Heart right ventricle (tissue), 16 donors: ENCODE results near the gene CLEC7A. TPM values are rescaled to one million over a fixed set of nuclear protein-coding genes. Genes with fewer than 3 reads are reported as not detected.

Experiments
- ATAC-seq, 8 donors: fragments of 200-7000 bp; cut with Tn5 transposase; one replicate each; pipeline ENCODE4 v1.9.1; 2020; ENCODE audit warnings: mild to moderate bottlenecking in 8 of 8, moderate library complexity in 8 of 8, moderate number of reproducible peaks in 1 of 8
- DNase-seq, 2 donors: peaks; one replicate each; pipeline ENCODE4 v3.0.0-alpha.2; 2020
- H3K27ac ChIP-seq, 10 donors: fragments of 200-600 bp; sonication (generic) in 2 of 10; one replicate each; pipeline versions ENCODE4 v1.5.0 to v1.8.0; 2020 to 2022; ENCODE audit warnings: mild to moderate bottlenecking in 3 of 10
- H3K27me3 ChIP-seq, 7 donors: fragments of 200-600 bp; one replicate each; pipeline ENCODE4 v1.8.0; 2021 to 2022; ENCODE audit warnings: mild to moderate bottlenecking in 2 of 7
- H3K36me3 ChIP-seq, 9 donors: fragments of 200-600 bp; sonication (generic) in 1 of 9; one replicate each; pipeline versions ENCODE4 v1.5.0 to v1.8.0; 2020 to 2022; ENCODE audit warnings: mild to moderate bottlenecking in 2 of 9
- H3K4me1 ChIP-seq, 9 donors: fragments of 200-600 bp; sonication (generic) in 1 of 9; one replicate each; pipeline versions ENCODE4 v1.5.0 to v1.8.0; 2020 to 2022; ENCODE audit warnings: mild to moderate bottlenecking in 4 of 9
- H3K4me3 ChIP-seq, 10 donors: fragments of 200-600 bp; sonication (generic) in 2 of 10; one replicate each; pipeline versions ENCODE4 v1.5.0 to v1.8.0; 2020 to 2022; ENCODE audit warnings: mild to moderate bottlenecking in 7 of 10, moderate library complexity in 2 of 10
- H3K9me3 ChIP-seq, 11 donors: fragments of 200-600 bp in 10 of 11; sonication (generic) in 2 of 11; one replicate each; pipeline versions ENCODE4 v1.5.0 to v1.8.0; 2013 to 2022; ENCODE audit warnings: mild to moderate bottlenecking in 2 of 11, control low read depth in 1 of 11, moderate library complexity in 1 of 11
- CTCF ChIP-seq, 9 donors: fragments of 200-600 bp; sonication (generic) in 2 of 9; IDR thresholded peaks; one replicate each; pipeline versions ENCODE4 v1.5.0 to v1.8.0; 2021 to 2022; ENCODE audit warnings: antibody characterized with exemption in 9 of 9, mild to moderate bottlenecking in 5 of 9, moderate library complexity in 1 of 9
- WGBS, 2 donors: extraction: QIAGEN DNeasy Blood & Tissue Kit; methylation state at CpG; one replicate each; pipeline ENCODE4 v1.1.7; 2013; ENCODE audit warnings: inconsistent platforms in 1 of 2; 5-methylcytosine and 5-hydroxymethylcytosine counted together
- intact Hi-C, 10 donors: fragments of 100-400 bp; cut with DNase I; formaldehyde crosslinking; loops; one replicate each; pipeline versions ENCODE4 v1.11.1 to v1.14.2; 2022
- polyA plus RNA-seq, 2 donors: library from polyadenylated mRNA; stranded (reverse); fragments of 200-250 nt; gene quantifications; one replicate each; pipeline ENCODE4 v1.2.3, GENCODE V29; 2013
- total RNA-seq, 10 donors: library from RNA; stranded (reverse); fragmentation: NEBNext Ultra II Directional in 3 of 10; extraction: Animal tissue kit (Norgen Biotek cat#: 25700) in 3 of 10; gene quantifications; one replicate each; pipeline versions ENCODE4 v1.2.1 to v1.2.4, GENCODE V29; 2021 to 2023
- donor health status: Arrhythmogenic right ventricular cardiomyopathy.
- donor health status: ischemic (EF 13 %, LVEDD 7.1; RV severe dilation, severe dysfunction).
- donor health status: healthy with polysubstance abuse.
- donor health status: DM: no; HTN: yes; CAD: no.
- donor health status: DM: no; HTN: no; CAD: no.
- donor health status: ischemic (EF 25% LVEDD 6.9; RV normal size, moderate dysfunction).
- donor health status: ischemic (EF 25% LVEDD 5.7; RV mildly dilated, moderate dysfunction).
- donor health status: healthy.
- donor health status: DM: yes; HTN: yes; CAD: no.
- donor health status: Ischemic cardiomyopathy.
- donor health status: ischemic (EF 35%, LVEDD 5.7; RV mildly dilated, moderate dysfunction).
- donor health status: nonischemic (EF 11% LVEDD 7.7; RV severe dilation, severe dysfunction).
- donor health status: DM: yes; HTN: yes; CAD: no.
- donor health status: PGD.
- donor health status: ischemic (EF 29% LVEDD 5.4; RV normal size, mild dysfunction).
- donor health status: nonischemic (EF 23%, LVEDD 6.1; RV moderate dilation, normal function).

The CLEC7A gene
- total and polyA plus RNA-seq, 12 donors = 0.94 to 15.2 (median 1.8) TPM

- DNase-seq = no peak
- intact Hi-C loops = no loop called here
- no peak for TF ChIP-seq CTCF (IDR thresholded peaks at IDR 0.05)
- Histone ChIP-seq H3K36me3 (peaks cover 0 to 20% (median 0%) of the 10 kb centered on the region in 9 donors), H3K4me1 (no peaks in the 10 kb centered on the region), H3K4me3 (no peak overlapping the region), H3K27me3 (no peaks in the 10 kb centered on the region), H3K9me3 (peaks cover 0 to 7% (median 0%) of the 10 kb centered on the region in 11 donors), H3K27ac (no peak overlapping the region)
- WGBS, 2 donors = 54 to 62% methylated on average over 1 of the region's 1 CpG
- no peak for ATAC-seq
Observed at GRCh38 chr12:10113920-10114319, 16.1 kb downstream of the CLEC7A start.

- no peak overlapping the region for H3K27ac ChIP-seq
- peaks cover 0 to 7% (median 0%) of the 10 kb centered on the region in 11 donors for H3K9me3 ChIP-seq
- DNase-seq (no peak), ATAC-seq (no peak)
- H3K36me3 ChIP-seq = peaks cover 0 to 15% (median 0%) of the 10 kb centered on the region in 9 donors
- intact Hi-C loops = no loop called here
- WGBS, 2 donors = 96 to 97% methylated on average over 1 of the region's 1 CpG
- no peak overlapping the region for H3K4me3 ChIP-seq
- no peaks in the 10 kb centered on the region for H3K4me1 ChIP-seq
- no peaks in the 10 kb centered on the region for H3K27me3 ChIP-seq
- no peak for TF ChIP-seq CTCF (IDR thresholded peaks at IDR 0.05)
Observed at GRCh38 chr12:10113075-10113474, 16.9 kb downstream of the CLEC7A start.

GRCh38 chr12:10111451-10111850 is 18.5 kb downstream of the CLEC7A start:
- DNase-seq (no peak), ATAC-seq (no peak)
- no peaks in the 10 kb centered on the region for H3K4me1 ChIP-seq
- peaks cover 0 to under 1% (median 0%) of the 10 kb centered on the region in 9 donors for H3K36me3 ChIP-seq
- TF ChIP-seq CTCF (IDR thresholded peaks at IDR 0.05) = no peak
- intact Hi-C loops = no loop called here
- H3K4me3 ChIP-seq = no peak overlapping the region
- H3K9me3 ChIP-seq = peaks cover 0 to 7% (median 0%) of the 10 kb centered on the region in 11 donors
- WGBS, 2 donors = 86 to 87% methylated on average over 38 of the region's 38 CpGs
- H3K27ac ChIP-seq = no peak overlapping the region
- no peaks in the 10 kb centered on the region for H3K27me3 ChIP-seq

- no peak overlapping the region for H3K27ac ChIP-seq
- TF ChIP-seq CTCF (IDR thresholded peaks at IDR 0.05) = no peak
- intact Hi-C loops = no loop called here
- ATAC-seq (no peak), DNase-seq (no peak)
- H3K9me3 ChIP-seq = peaks cover 0 to 7% (median 0%) of the 10 kb centered on the region in 11 donors
- H3K4me1 ChIP-seq = no peaks in the 10 kb centered on the region
- H3K27me3 ChIP-seq = no peaks in the 10 kb centered on the region
- no peak overlapping the region for H3K4me3 ChIP-seq
- H3K36me3 ChIP-seq = no peaks in the 10 kb centered on the region
- 91 to 94% methylated on average over 2 of the region's 2 CpGs for WGBS, 2 donors
Observed at GRCh38 chr12:10110256-10110844, 19.6 kb downstream of the CLEC7A start.
